Measurements from ENCODE around the gene GLRA1.
"Not testable (repeated sequence)": the region's sequence is repeated elsewhere in the genome, so short reads cannot be mapped to it uniquely, and the experiment has no call there.

GRCh38 chr5:151783664-151784063, 141.0 kb downstream of the GLRA1 start:
- TF ChIP-seq POLR2A (IDR thresholded peaks at IDR 0.05; ENCODE audit: low read depth, low read length); POLR2AphosphoS5 (IDR thresholded peaks at IDR 0.05; ENCODE audit: low read depth, low read length); SPI1 (IDR thresholded peaks at IDR 0.05; ENCODE audit: low read depth, low read length); TAF1 (IDR thresholded peaks at IDR 0.05; ENCODE audit: low read depth, low read length); POU2F2 (IDR thresholded peaks at IDR 0.05; ENCODE audit: low read depth, low read length); PAX5 (IDR thresholded peaks at IDR 0.05; ENCODE audit: insufficient read depth, low read length, severe bottlenecking): not testable (repeated sequence)
